Left renal pelvis (tissue), 4 donors: Measurements from ENCODE around the gene FTO. TPM values are rescaled to one million over a fixed set of nuclear protein-coding genes. Genes with fewer than 3 reads are reported as not detected.
"Not testable (repeated sequence)": the region's sequence is repeated elsewhere in the genome, so short reads cannot be mapped to it uniquely, and the experiment has no call there.

Experiments
- DNase-seq, 4 donors: peaks; one replicate each; pipeline ENCODE4 v3.0.0-alpha.2; 2013; ENCODE audit warnings: low read depth in 4 of 4, low spot score in 3 of 4
- polyA plus RNA-seq, 4 donors: library from polyadenylated mRNA; unstranded; fragments of 120-200 nt; gene quantifications; one replicate each; pipeline ENCODE4 v1.2.1, GENCODE V29; 2013; ENCODE audit not compliant: insufficient read length in 4 of 4

FTO gene
- polyA plus RNA-seq, 4 donors = 84.1 to 104 (median 96.4) TPM

- no peak for DNase-seq
Observed at GRCh38 chr16:53848950-53849349, 145.0 kb downstream of the FTO start.

GRCh38 chr16:53849585-53849984 lies 145.6 kb downstream of the FTO start:
- no peak for DNase-seq

- no peak for DNase-seq
Observed at GRCh38 chr16:53849994-53850393, 146.0 kb downstream of the FTO start.

- DNase-seq = no peak
Observed at GRCh38 chr16:53852678-53853077, 148.7 kb downstream of the FTO start.

- no peak for DNase-seq
Observed at GRCh38 chr16:53855056-53855455, 151.1 kb downstream of the FTO start.

- no peak for DNase-seq
Observed at GRCh38 chr16:53855511-53855910, 151.6 kb downstream of the FTO start.

- no peak for DNase-seq
Observed at GRCh38 chr16:53859995-53860540, 156.1 kb downstream of the FTO start.

GRCh38 chr16:53863861-53864260 lies 159.9 kb downstream of the FTO start:
- DNase-seq = no peak

GRCh38 chr16:53864819-53865493 lies 161.0 kb downstream of the FTO start:
- no peak for DNase-seq

- no peak for DNase-seq
Observed at GRCh38 chr16:53865494-53865863, 161.5 kb downstream of the FTO start.

GRCh38 chr16:53866520-53866919 lies 162.6 kb downstream of the FTO start:
- no peak for DNase-seq

GRCh38 chr16:53870831-53871230 lies 166.9 kb downstream of the FTO start:
- no peak for DNase-seq

GRCh38 chr16:53872248-53873221 lies 168.6 kb downstream of the FTO start:
- DNase-seq = no peak

GRCh38 chr16:53876811-53877210 lies 172.9 kb downstream of the FTO start:
- DNase-seq = no peak

GRCh38 chr16:53878216-53878615 lies 174.3 kb downstream of the FTO start:
- no peak for DNase-seq

GRCh38 chr16:53881371-53881770 lies 177.4 kb downstream of the FTO start:
- DNase-seq = no peak

GRCh38 chr16:53882310-53882709 lies 178.4 kb downstream of the FTO start:
- DNase-seq = no peak

- DNase-seq = no peak
Observed at GRCh38 chr16:53884748-53885147, 180.8 kb downstream of the FTO start.

GRCh38 chr16:53886482-53887378 lies 182.8 kb downstream of the FTO start:
- no peak for DNase-seq

- DNase-seq = no peak
Observed at GRCh38 chr16:53888222-53888621, 184.3 kb downstream of the FTO start.

- DNase-seq = not testable (repeated sequence)
Observed at GRCh38 chr16:53890877-53891276, 186.9 kb downstream of the FTO start.
